Activated T-helper 2 cell treated with anti-CD3 and anti-CD28 coated beads, Interferon-gamma antibody, Interleukin-2, Interleukin-4, amounts not matched to agents 10 μg/mL and 5 μg/mL and 100 μg/mL, durations not matched to agents 14 hours and 24 hours and 36 hours (primary cell): ENCODE results near the gene LRP8. TPM values are rescaled to one million over a fixed set of nuclear protein-coding genes. Genes with fewer than 3 reads are reported as not detected.
A peak's percentile ranks its signal among the peaks of the same experiment; 100 is the strongest.

Source experiments
- DNase-seq: peaks from one replicate; pipeline ENCODE4 v3.0.0; 2021; ENCODE audit warnings: low spot score
- H3K27ac Mint-ChIP-seq: one replicate; pipeline ENCODE4 v1.8.0; 2021; ENCODE audit warnings: mixed read lengths
- H3K27me3 Mint-ChIP-seq: one replicate; pipeline ENCODE4 v1.8.0; 2021; ENCODE audit warnings: low read depth, mixed read lengths
- H3K36me3 Mint-ChIP-seq: one replicate; pipeline ENCODE4 v1.8.0; 2021; ENCODE audit warnings: low read depth, mixed read lengths
- H3K4me1 Mint-ChIP-seq: one replicate; pipeline ENCODE4 v1.8.0; 2021; ENCODE audit warnings: low read depth, mixed read lengths
- H3K4me3 Mint-ChIP-seq: one replicate; pipeline ENCODE4 v1.8.0; 2021; ENCODE audit warnings: low read depth, mild to moderate bottlenecking, moderate library complexity, mixed read lengths
- H3K9me3 Mint-ChIP-seq: one replicate; pipeline ENCODE4 v1.8.0; 2021; ENCODE audit warnings: mixed read lengths
- intact Hi-C: fragments of 100-400 bp; cut with micrococcal nuclease; formaldehyde crosslinking; loops from one replicate; pipeline ENCODE4 v1.15.1; 2023
- total RNA-seq: library from RNA; stranded (reverse); gene quantifications from 2 replicates; pipeline ENCODE4 v1.2.3, GENCODE V29; 2022

The LRP8 gene
- total RNA-seq, 1 donor from 2014 or later, result 82.1 TPM

- H3K4me1 Mint-ChIP-seq, result peaks cover 31% of the 10 kb centered on the region
- no peaks in the 10 kb centered on the region for H3K27me3 Mint-ChIP-seq
- H3K36me3 Mint-ChIP-seq, result no peaks in the 10 kb centered on the region
- intact Hi-C loops, result no loop called here
- H3K4me3 Mint-ChIP-seq, result no peak overlapping the region
- H3K27ac Mint-ChIP-seq, result no peak overlapping the region
- H3K9me3 Mint-ChIP-seq, result no peaks in the 10 kb centered on the region
- DNase-seq, result no peak
Measured at GRCh38 chr1:53298045-53298637, 29.7 kb downstream of the LRP8 start.

DNA sequence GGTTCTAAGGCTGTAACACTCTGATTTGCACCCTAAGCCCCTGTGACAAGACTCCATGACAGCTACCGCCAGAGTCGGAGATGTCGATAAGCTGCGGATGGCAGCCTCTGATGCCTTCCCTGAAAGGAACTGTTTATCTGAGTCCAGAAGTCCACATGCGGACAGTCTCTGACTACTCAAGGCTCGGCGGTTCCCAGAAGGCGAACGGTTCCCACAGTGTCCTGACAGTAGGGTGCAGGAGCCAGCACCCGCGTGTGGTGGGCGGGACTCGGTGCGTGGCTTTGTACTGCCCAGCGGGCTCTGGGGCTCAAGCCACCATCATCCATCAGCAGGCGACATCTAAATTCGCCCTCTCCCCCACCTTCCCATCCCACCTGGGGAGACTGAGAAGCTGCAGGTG, 30.7 kb downstream of the LRP8 start:
- Mint-ChIP-seq H3K9me3 (no peaks in the 10 kb centered on the region), H3K27me3 (no peaks in the 10 kb centered on the region), H3K36me3 (no peaks in the 10 kb centered on the region), H3K4me3 (no peak overlapping the region), H3K27ac (no peak overlapping the region), H3K4me1 (peaks cover 39% of the 10 kb centered on the region)
- intact Hi-C loops, result no loop called here
- DNase-seq, result no peak

DNA sequence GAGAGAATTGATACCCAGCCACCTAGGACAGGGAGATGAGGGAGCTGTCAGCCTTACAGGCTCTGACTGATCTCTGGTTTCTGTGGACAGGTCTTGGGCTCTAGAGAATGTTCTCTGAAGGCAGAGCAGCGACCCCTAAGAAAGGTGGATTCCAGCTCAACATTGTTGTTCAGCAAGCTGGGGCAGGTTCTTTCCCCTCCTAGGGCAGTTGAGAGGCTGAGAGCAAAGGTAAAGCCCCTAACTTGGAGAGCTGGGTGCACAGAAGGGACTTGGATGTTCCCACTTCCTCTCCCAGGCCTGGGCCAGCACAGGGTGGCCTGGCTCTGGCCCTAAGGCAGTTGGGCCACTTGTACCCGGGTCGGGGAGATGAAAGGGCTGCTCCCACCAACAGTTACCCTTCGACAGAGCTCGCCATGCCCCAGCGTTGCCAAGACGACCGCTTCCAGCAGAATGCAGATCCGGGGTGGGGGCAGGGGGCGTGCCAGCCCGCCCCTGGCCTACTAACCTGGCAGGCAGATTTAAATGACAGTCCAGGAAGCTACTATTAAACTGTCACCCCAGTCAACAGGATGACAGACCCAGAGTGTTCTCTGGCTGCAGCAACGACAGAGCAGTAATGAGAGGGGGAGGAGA, 31.6 kb downstream of the LRP8 start:
- Mint-ChIP-seq H3K27me3 (no peaks in the 10 kb centered on the region), H3K27ac (peak overlapping the region; percentile 54), H3K36me3 (peaks cover 4% of the 10 kb centered on the region), H3K4me1 (peaks cover 42% of the 10 kb centered on the region), H3K4me3 (no peak overlapping the region), H3K9me3 (no peaks in the 10 kb centered on the region)
- DNase-seq, result no peak
- intact Hi-C loops, result no loop called here

DNA sequence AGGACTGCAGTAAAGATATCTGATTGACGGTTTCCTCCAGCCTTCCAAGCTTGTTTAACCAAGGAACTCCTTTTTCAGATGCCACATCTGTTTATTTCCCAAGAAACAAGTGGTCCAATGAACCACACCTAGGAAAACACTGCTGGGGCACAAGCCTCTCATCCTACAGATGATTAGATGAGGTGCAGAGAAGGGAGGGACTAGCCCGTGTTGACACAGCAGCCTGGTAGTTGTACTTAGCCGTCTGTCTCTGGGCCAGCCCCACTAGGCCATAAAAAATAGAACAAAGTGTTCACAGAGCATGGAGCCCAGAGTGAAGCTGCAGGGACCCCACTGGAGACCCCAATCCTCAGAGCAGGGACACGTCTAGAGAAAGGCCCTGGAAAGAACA, 32.1 kb downstream of the LRP8 start:
- Mint-ChIP-seq H3K27ac (peak overlapping the region; percentile 54), H3K4me1 (peaks cover 42% of the 10 kb centered on the region)

GRCh38 chr1:53295295-53295694, 32.6 kb downstream of the LRP8 start:
- no peak overlapping the region for H3K27ac Mint-ChIP-seq
- DNase-seq, result no peak
- no peaks in the 10 kb centered on the region for H3K9me3 Mint-ChIP-seq
- H3K27me3 Mint-ChIP-seq, result no peaks in the 10 kb centered on the region
- peaks cover 8% of the 10 kb centered on the region for H3K36me3 Mint-ChIP-seq
- intact Hi-C loops, result loop anchor here (2.0 kb wide), 1 partner anchor 32 kb away; no protein-coding TSS in a partner anchor
- H3K4me1 Mint-ChIP-seq, result peaks cover 42% of the 10 kb centered on the region
- H3K4me3 Mint-ChIP-seq, result no peak overlapping the region

More for the DNA sequence above, 32.1 kb downstream of the LRP8 start:
- no peak for DNase-seq
- H3K4me3 Mint-ChIP-seq, result no peak overlapping the region
- no peaks in the 10 kb centered on the region for H3K27me3 Mint-ChIP-seq
- no peaks in the 10 kb centered on the region for H3K9me3 Mint-ChIP-seq
- H3K36me3 Mint-ChIP-seq, result peaks cover 8% of the 10 kb centered on the region
- intact Hi-C loops, result loop anchor here (2.0 kb wide), 1 partner anchor 31 kb away; no protein-coding TSS in a partner anchor

GRCh38 chr1:53294567-53294966, 33.3 kb downstream of the LRP8 start:
- Mint-ChIP-seq H3K9me3 (no peaks in the 10 kb centered on the region), H3K36me3 (peaks cover 14% of the 10 kb centered on the region), H3K4me3 (no peak overlapping the region), H3K4me1 (peaks cover 42% of the 10 kb centered on the region), H3K27me3 (no peaks in the 10 kb centered on the region), H3K27ac (peak overlapping the region; percentile 43)
- DNase-seq, result peak; percentile 16
- intact Hi-C loops, result loop anchor here (2.0 to 5.0 kb wide), 2 partner anchors 32 to 98 kb away; no protein-coding TSS in a partner anchor

- H3K27me3 Mint-ChIP-seq, result no peaks in the 10 kb centered on the region
- no peaks in the 10 kb centered on the region for H3K9me3 Mint-ChIP-seq
- peaks cover 14% of the 10 kb centered on the region for H3K36me3 Mint-ChIP-seq
- intact Hi-C loops, result loop anchor here (2.0 to 5.0 kb wide), 2 partner anchors 33 to 98 kb away; no protein-coding TSS in a partner anchor
- peak overlapping the region; percentile 17 for H3K4me3 Mint-ChIP-seq
- DNase-seq, result no peak
- peaks cover 41% of the 10 kb centered on the region for H3K4me1 Mint-ChIP-seq
- peak overlapping the region; percentile 43 for H3K27ac Mint-ChIP-seq
Measured at GRCh38 chr1:53294061-53294460, 33.8 kb downstream of the LRP8 start.

DNA sequence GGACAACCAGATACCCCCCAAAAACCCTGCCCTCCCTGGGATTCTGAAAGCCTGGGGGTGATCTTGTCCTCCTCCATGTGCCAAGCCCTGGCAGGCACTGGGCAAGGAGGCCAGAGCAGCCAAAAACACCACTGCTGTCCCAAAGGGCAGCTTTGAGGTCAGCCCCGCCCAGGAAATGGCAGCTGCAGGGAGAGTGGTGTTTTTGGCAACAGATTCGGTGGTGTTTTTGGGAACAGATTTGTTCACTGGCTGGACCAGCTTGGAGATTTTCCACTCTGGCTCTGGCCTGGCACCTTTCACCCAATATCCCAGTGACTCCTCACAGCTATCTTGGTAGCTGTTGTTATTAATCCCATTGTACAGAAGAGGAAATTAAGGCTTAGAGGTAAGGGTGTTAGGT, 34.7 kb downstream of the LRP8 start:
- intact Hi-C loops, result loop anchor here (5.0 kb wide), 1 partner anchor 99 kb away; no protein-coding TSS in a partner anchor
- no peak overlapping the region for H3K4me3 Mint-ChIP-seq
- no peak for DNase-seq
- H3K27me3 Mint-ChIP-seq, result no peaks in the 10 kb centered on the region
- peak overlapping the region; percentile 55 for H3K27ac Mint-ChIP-seq
- H3K36me3 Mint-ChIP-seq, result peaks cover 23% of the 10 kb centered on the region
- H3K9me3 Mint-ChIP-seq, result no peaks in the 10 kb centered on the region
- peaks cover 40% of the 10 kb centered on the region for H3K4me1 Mint-ChIP-seq

GRCh38 chr1:53292690-53293089, 35.2 kb downstream of the LRP8 start:
- Mint-ChIP-seq H3K27ac (peak overlapping the region; percentile 14), H3K4me1 (peaks cover 40% of the 10 kb centered on the region), H3K27me3 (no peaks in the 10 kb centered on the region), H3K4me3 (no peak overlapping the region), H3K9me3 (no peaks in the 10 kb centered on the region), H3K36me3 (peaks cover 25% of the 10 kb centered on the region)
- DNase-seq, result no peak
- intact Hi-C loops, result loop anchor here (5.0 kb wide), 1 partner anchor 100 kb away; no protein-coding TSS in a partner anchor

DNA sequence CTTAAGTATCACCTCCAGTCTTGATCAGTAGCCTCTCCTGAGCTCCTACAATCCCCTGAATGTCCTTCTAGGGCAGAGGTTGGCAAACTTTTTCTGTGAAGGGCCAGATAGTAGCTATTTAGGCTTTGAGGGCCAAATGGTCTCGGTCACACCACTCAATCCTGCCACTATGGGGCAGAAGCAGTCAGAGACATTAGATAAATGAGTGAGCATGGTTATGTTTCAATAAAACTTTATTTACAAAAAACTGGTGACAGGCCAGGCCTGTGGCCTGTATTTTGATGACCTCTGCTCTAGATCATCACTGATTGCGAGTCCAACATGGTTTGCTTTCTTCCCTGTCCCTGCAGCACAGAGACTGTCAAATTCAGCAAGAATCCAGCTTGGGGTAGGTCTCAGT, 36.3 kb downstream of the LRP8 start:
- Mint-ChIP-seq H3K4me1 (peaks cover 38% of the 10 kb centered on the region), H3K27me3 (no peaks in the 10 kb centered on the region), H3K9me3 (no peaks in the 10 kb centered on the region), H3K27ac (peak overlapping the region; percentile 7), H3K4me3 (no peak overlapping the region), H3K36me3 (peaks cover 34% of the 10 kb centered on the region)
- no peak for DNase-seq
- intact Hi-C loops, result loop anchor here (5.0 kb wide), 1 partner anchor 101 kb away; no protein-coding TSS in a partner anchor

DNA sequence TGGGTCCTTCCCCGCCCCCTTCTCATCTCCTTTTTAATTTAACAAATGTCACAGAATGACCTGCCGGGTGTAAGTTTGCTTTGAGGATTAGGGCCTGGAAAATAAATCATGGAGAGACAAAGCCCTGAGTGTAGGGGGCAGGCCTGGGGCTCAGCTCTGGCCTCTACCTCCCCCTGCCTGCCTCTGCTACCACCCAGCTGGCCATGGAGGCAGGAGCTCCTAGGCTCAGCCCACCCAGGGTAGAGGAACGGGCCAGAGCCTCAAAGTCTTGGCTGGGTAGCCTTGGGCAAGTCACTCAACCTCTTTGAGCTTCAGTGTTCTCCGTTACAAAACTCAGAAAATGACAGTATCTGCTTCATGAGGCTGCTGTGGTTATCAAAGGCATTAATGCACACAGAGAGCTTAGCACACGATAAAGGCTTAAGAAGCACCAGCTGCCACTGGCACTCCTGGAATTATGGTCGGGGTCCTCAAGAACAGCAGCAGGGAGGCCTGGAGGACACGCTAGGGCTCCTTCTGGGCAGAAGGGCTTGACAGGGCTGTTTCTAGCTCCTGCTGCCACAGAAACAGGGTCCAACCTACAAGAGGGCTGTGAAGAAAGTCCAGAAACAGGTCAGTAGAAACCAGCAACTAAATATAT, 39.0 kb downstream of the LRP8 start:
- H3K27ac Mint-ChIP-seq, result no peak overlapping the region
- peaks cover 23% of the 10 kb centered on the region for H3K4me1 Mint-ChIP-seq
- intact Hi-C loops, result no loop called here
- no peaks in the 10 kb centered on the region for H3K9me3 Mint-ChIP-seq
- no peaks in the 10 kb centered on the region for H3K27me3 Mint-ChIP-seq
- no peak for DNase-seq
- peaks cover 40% of the 10 kb centered on the region for H3K36me3 Mint-ChIP-seq
- no peak overlapping the region for H3K4me3 Mint-ChIP-seq

GRCh38 chr1:53288002-53288789, 39.7 kb downstream of the LRP8 start:
- H3K9me3 Mint-ChIP-seq, result no peaks in the 10 kb centered on the region
- peaks cover 40% of the 10 kb centered on the region for H3K36me3 Mint-ChIP-seq
- peaks cover 15% of the 10 kb centered on the region for H3K4me1 Mint-ChIP-seq
- H3K4me3 Mint-ChIP-seq, result no peak overlapping the region
- intact Hi-C loops, result no loop called here
- no peak overlapping the region for H3K27ac Mint-ChIP-seq
- H3K27me3 Mint-ChIP-seq, result no peaks in the 10 kb centered on the region
- no peak for DNase-seq
